Gastroesophageal sphincter (tissue), 4 donors: ENCODE measurements around the gene CAPZA2. TPM values are rescaled to one million over a fixed set of nuclear protein-coding genes. Genes with fewer than 3 reads are reported as not detected.

Source experiments
- ATAC-seq: fragments of 150-250 bp; one replicate; pipeline ENCODE4 v1.9.1; 2016; ENCODE audit warnings: mild to moderate bottlenecking, moderate library complexity
- H3K27ac ChIP-seq, 4 donors: fragments of 200-600 bp; sonication (generic) in 3 of 4; 1 replicate in 3 of 4; 2 replicates in 1 of 4; pipeline ENCODE4 v1.5.1; 2016 to 2019
- H3K27me3 ChIP-seq: fragments of 200-600 bp; sonication (generic); one replicate; pipeline ENCODE4 v1.5.1; 2019
- H3K36me3 ChIP-seq, 2 donors: fragments of 200-600 bp; sonication (generic); one replicate each; pipeline ENCODE4 v1.5.1; 2019; ENCODE audit warnings: control low read depth in 1 of 2
- H3K4me1 ChIP-seq, 3 donors: fragments of 200-600 bp; sonication (generic); 1 replicate in 2 of 3; 2 replicates in 1 of 3; pipeline ENCODE4 v1.5.1; 2016 to 2019; ENCODE audit warnings: control low read depth in 2 of 3
- H3K4me3 ChIP-seq, 2 donors: fragments of 200-600 bp; sonication (generic); one replicate each; pipeline ENCODE4 v1.5.1; 2019; ENCODE audit warnings: mild to moderate bottlenecking in 1 of 2, moderate library complexity in 1 of 2
- H3K9me3 ChIP-seq, 3 donors: fragments of 200-600 bp; sonication (generic); one replicate each; pipeline ENCODE4 v1.5.1; 2017 to 2019; ENCODE audit warnings: control low read depth in 2 of 3
- CTCF ChIP-seq, 4 experiments: fragments of 200-600 bp in 2 of 4; fragments of 450-650 bp in 2 of 4; sonication (generic) in 1 of 4; IDR thresholded peaks; one replicate each; pipeline ENCODE4 v1.5.1; 2017 to 2019; ENCODE audit warnings: antibody characterized with exemption in 4 of 4, mild to moderate bottlenecking in 2 of 4, moderate library complexity in 2 of 4
- EP300 ChIP-seq: sonication (generic); formaldehyde crosslinking; IDR thresholded peaks from one replicate; pipeline ENCODE4 v1.6.1; 2017; ENCODE audit warnings: antibody characterized with exemption, mild to moderate bottlenecking
- POLR2A ChIP-seq, 2 donors: fragments of 450-650 bp; IDR thresholded peaks; one replicate each; pipeline ENCODE4 v1.6.1; 2017; ENCODE audit warnings: antibody characterized with exemption in 2 of 2, mild to moderate bottlenecking in 2 of 2, moderate library complexity in 1 of 2
- POLR2AphosphoS5 ChIP-seq: sonication (generic); formaldehyde crosslinking; IDR thresholded peaks from one replicate; pipeline ENCODE4 v1.6.1; 2017; ENCODE audit warnings: antibody characterized with exemption
- WGBS, 2 donors: methylation state at CpG; one replicate each; pipeline ENCODE4 v1.1.5; 2018; ENCODE audit warnings: low coverage in 1 of 2; 5-methylcytosine and 5-hydroxymethylcytosine counted together
- total RNA-seq, 4 donors: library from RNA; depleted of rRNA; stranded (reverse); fragments of >200 nt; gene quantifications; one replicate each; pipeline ENCODE4 v1.1.0, GENCODE V29; 2016

The CAPZA2 gene
- total RNA-seq, 4 donors from 2014 or later, result 171 to 275 (median 201) TPM

GRCh38 chr7:116940689-116941370, 78.4 kb downstream of the CAPZA2 start:
- H3K9me3 ChIP-seq, result no peaks in the 10 kb centered on the region
- no peak overlapping the region for H3K4me3 ChIP-seq
- no peak for ATAC-seq
- no peaks in the 10 kb centered on the region for H3K27me3 ChIP-seq
- WGBS, 2 donors, result 90% methylated on average over 6 to 7 of the region's 8 CpGs
- H3K4me1 ChIP-seq, result peaks cover 0 to 6% (median 0%) of the 10 kb centered on the region in 3 donors
- no peaks in the 10 kb centered on the region for H3K36me3 ChIP-seq
- TF ChIP-seq POLR2AphosphoS5, result no peak
- TF ChIP-seq EP300, result no peak
- TF ChIP-seq CTCF (IDR thresholded peaks at IDR 0.05), result no peak
- no peak for TF ChIP-seq POLR2A (IDR thresholded peaks at IDR 0.05)
- H3K27ac ChIP-seq, result no peak overlapping the region

GRCh38 chr7:116942504-116942903, 80.1 kb downstream of the CAPZA2 start:
- Histone ChIP-seq H3K9me3 (no peaks in the 10 kb centered on the region), H3K27me3 (no peaks in the 10 kb centered on the region), H3K27ac (no peak overlapping the region), H3K4me1 (peaks cover 0 to 6% (median 0%) of the 10 kb centered on the region in 3 donors), H3K4me3 (no peak overlapping the region), H3K36me3 (no peaks in the 10 kb centered on the region)
- TF ChIP-seq CTCF (IDR thresholded peaks at IDR 0.05), result no peak
- no peak for TF ChIP-seq POLR2A (IDR thresholded peaks at IDR 0.05)
- TF ChIP-seq POLR2AphosphoS5, result no peak
- TF ChIP-seq EP300, result no peak
- ATAC-seq, result no peak
- 57 to 76% methylated on average over 2 of the region's 2 CpGs for WGBS, 2 donors

- no peak overlapping the region for H3K4me3 ChIP-seq
- H3K4me1 ChIP-seq, result peaks cover 0 to 15% (median 0%) of the 10 kb centered on the region in 3 donors
- H3K9me3 ChIP-seq, result no peaks in the 10 kb centered on the region
- no peaks in the 10 kb centered on the region for H3K27me3 ChIP-seq
- no peak for TF ChIP-seq POLR2AphosphoS5
- TF ChIP-seq EP300, result no peak
- no peak for TF ChIP-seq CTCF (IDR thresholded peaks at IDR 0.05)
- TF ChIP-seq POLR2A (IDR thresholded peaks at IDR 0.05), result no peak
- no peak for ATAC-seq
- WGBS, 2 donors, result 52 to 67% methylated on average over 1 to 3 of the region's 3 CpGs
- H3K36me3 ChIP-seq, result no peaks in the 10 kb centered on the region
- no peak overlapping the region for H3K27ac ChIP-seq
Observed at GRCh38 chr7:116948934-116949333, 86.5 kb downstream of the CAPZA2 start.

GRCh38 chr7:116949941-116950801, 87.8 kb downstream of the CAPZA2 start:
- ATAC-seq, result no peak
- WGBS, 2 donors, result 89 to 97% methylated on average over 2 to 6 of the region's 9 CpGs
- H3K27me3 ChIP-seq, result no peaks in the 10 kb centered on the region
- no peaks in the 10 kb centered on the region for H3K36me3 ChIP-seq
- TF ChIP-seq CTCF (IDR thresholded peaks at IDR 0.05) (no peak), EP300 (no peak), POLR2A (IDR thresholded peaks at IDR 0.05) (no peak), POLR2AphosphoS5 (no peak)
- no peak overlapping the region for H3K4me3 ChIP-seq
- peaks cover 0 to 22% (median 3%) of the 10 kb centered on the region in 3 donors for H3K4me1 ChIP-seq
- H3K27ac ChIP-seq, result no peak overlapping the region
- no peaks in the 10 kb centered on the region for H3K9me3 ChIP-seq
